ENCODE measurements around the gene ST3GAL2. TPM values are rescaled to one million over a fixed set of nuclear protein-coding genes. Genes with fewer than 3 reads are reported as not detected.

Gene ST3GAL2
- total and polyA plus RNA-seq, 2 donors (not counting 3 experiments of a cell fraction or from before 2014, with no cell fraction given) = 23.0 to 50.4 TPM

GRCh38 chr16:70341600-70341999, 97.3 kb downstream of the ST3GAL2 start:
- DNase-seq (ENCODE audit: low read depth, low spot score) = no peak
- no TSS peak for BruUV-seq (replicated peaks)
- no peaks in the 10 kb centered on the region for H4K20me1 ChIP-seq (replicated peaks; ENCODE audit: control insufficient read depth, extremely low read depth, insufficient read depth, low read length)
- H3K9me3 ChIP-seq (replicated peaks; ENCODE audit: control insufficient read depth, insufficient read depth, low read length) = no peaks in the 10 kb centered on the region
- intact Hi-C loops (cut with micrococcal nuclease) = no loop called here
- H3K36me3 ChIP-seq (ENCODE audit: control insufficient read depth in 2 of 2, extremely low read depth in 1 of 2, insufficient read depth in 2 of 2, low read length in 2 of 2) = no peaks in the 10 kb centered on the region
- H3K4me1 ChIP-seq (ENCODE audit: control insufficient read depth, extremely low read depth, insufficient read depth, low read length) = peaks cover 7% of the 10 kb centered on the region
- no peak overlapping the region for H3K27ac ChIP-seq (ENCODE audit: insufficient read depth, low read depth, low read length)
- H3K9ac ChIP-seq (replicated peaks; ENCODE audit: extremely low read depth, insufficient read depth, low read length) = no peak overlapping the region
- ChIA-PET CTCF (no interaction called here), POLR2A (no interaction called here)
- FAIRE-seq = no peak
- no peak overlapping the region for H3K4me3 ChIP-seq (replicated peaks in 1 of 3; ENCODE audit: insufficient read depth in 1 of 3, low read depth in 1 of 3, low read length in 3 of 3)
- dilution Hi-C loops (cut with MboI; ENCODE audit: extremely low pct_ligation_motif_present, low sequenced_read_pairs) = no loop called here
- H3K79me2 ChIP-seq (ENCODE audit: control insufficient read depth, insufficient read depth, low read length) = no peaks in the 10 kb centered on the region
- TF ChIP-seq POLR2AphosphoS5 (IDR thresholded peaks at IDR 0.05; ENCODE audit: insufficient read depth, low read depth, low read length) = no peak
- TF ChIP-seq JUN (IDR thresholded peaks at IDR 0.05; ENCODE audit: borderline replicate concordance, insufficient read depth, insufficient read length, low read depth) = no peak
- no peak for TF ChIP-seq FOS (IDR thresholded peaks at IDR 0.05; ENCODE audit: borderline replicate concordance, insufficient read depth, low read length)
- TF ChIP-seq CTCF (IDR thresholded peaks at IDR 0.05; ENCODE audit: extremely low read depth in 1 of 2, insufficient read depth in 1 of 2, low read depth in 1 of 2, low read length in 2 of 2) = no peak
- TF ChIP-seq EZH2 (IDR thresholded peaks at IDR 0.05; ENCODE audit: borderline replicate concordance, low read depth, low read length, severe bottlenecking) = no peak
- no peak for TF ChIP-seq POLR2A (IDR thresholded peaks at IDR 0.05; ENCODE audit: low read depth, low read length)
- no peak for TF ChIP-seq MYC (IDR thresholded peaks at IDR 0.05; ENCODE audit: low read depth, low read length)
- no peak for TF ChIP-seq MAX (IDR thresholded peaks at IDR 0.05; ENCODE audit: insufficient read depth, insufficient read length)
- TF ChIP-seq GATA2 (IDR thresholded peaks at IDR 0.05; ENCODE audit: insufficient read depth, insufficient read length, low read depth, low read length) = no peak
- H2AFZ ChIP-seq (ENCODE audit: low read depth, low read length) = no peak overlapping the region
- no peaks in the 10 kb centered on the region for H3K27me3 ChIP-seq (ENCODE audit: control insufficient read depth in 2 of 2, insufficient read depth in 2 of 2, low read length in 2 of 2)
- no peak overlapping the region for H3K4me2 ChIP-seq (ENCODE audit: insufficient read depth, low read length)
- H3K9me1 ChIP-seq (replicated peaks; ENCODE audit: control insufficient read depth, extremely low read depth, insufficient read depth, low read length) = no peaks in the 10 kb centered on the region

All from endothelial cell of umbilical vein (primary cell).